Naive thymus-derived CD4-positive, alpha-beta T cell (primary cell): ENCODE measurements around the gene CTNNBIP1. TPM values are rescaled to one million over a fixed set of nuclear protein-coding genes. Genes with fewer than 3 reads are reported as not detected.

ENCODE experiments used
- ATAC-seq: fragments of 150-1000 bp; cut with Tn5 transposase; 2 replicates; pipeline ENCODE4 v1.10.0; 2021; ENCODE audit warnings: mild to moderate bottlenecking, moderate library complexity
- CTCF ChIA-PET: fragments of 350-600 bp; sonication (Branson Sonifier 250); formaldehyde crosslinking; loops from one replicate; lab custom pipeline; 2021; ENCODE audit warnings: antibody characterized with exemption; lab: Charles Lee
- POLR2A ChIA-PET: fragments of 350-600 bp; sonication (Branson Sonifier 250); formaldehyde crosslinking; loops from one replicate; lab custom pipeline; 2021; ENCODE audit warnings: antibody characterized with exemption, inconsistent platforms; lab: Charles Lee
- DNase-seq, 9 donors: peaks; one replicate each; pipeline versions ENCODE4 v3.0.0 to v3.0.0-alpha.2; 2020 to 2022; ENCODE audit warnings: mixed read lengths in 1 of 9
- H3K27ac ChIP-seq: one replicate; pipeline ENCODE4 v1.7.0; 2013; ENCODE audit warnings: mild to moderate bottlenecking, low read depth, low read length, moderate library complexity
- H3K27me3 ChIP-seq, 2 donors: one replicate each; pipeline ENCODE4 v1.7.0; 2013; ENCODE audit warnings: low read length in 2 of 2, mild to moderate bottlenecking in 2 of 2, moderate library complexity in 2 of 2; ENCODE audit not compliant: control insufficient read depth in 2 of 2, insufficient read depth in 2 of 2
- H3K36me3 ChIP-seq, 3 experiments: 1 replicate in 2 of 3; 2 replicates in 1 of 3; pipeline ENCODE4 v1.7.0; 2013; ENCODE audit warnings: low read length in 3 of 3, mild to moderate bottlenecking in 3 of 3, moderate library complexity in 1 of 3; ENCODE audit not compliant: insufficient read depth in 3 of 3, control insufficient read depth in 2 of 3
- H3K4me1 ChIP-seq, 2 donors: one replicate each; pipeline ENCODE4 v1.7.0; 2013; ENCODE audit warnings: low read length in 2 of 2, mild to moderate bottlenecking in 2 of 2, moderate library complexity in 1 of 2; ENCODE audit not compliant: control insufficient read depth in 2 of 2, insufficient read depth in 2 of 2
- H3K4me3 ChIP-seq: 2 replicates; pipeline ENCODE4 v1.7.0; 2013; ENCODE audit warnings: mild to moderate bottlenecking, low read length
- H3K9me3 ChIP-seq, 3 experiments: 1 replicate in 2 of 3; 2 replicates in 1 of 3; pipeline ENCODE4 v1.7.0; 2013; ENCODE audit warnings: low read length in 3 of 3; ENCODE audit not compliant: control insufficient read depth in 2 of 3
- H3K27ac Mint-ChIP-seq, 9 donors: one replicate each; pipeline ENCODE4 v1.8.0; 2020 to 2022; ENCODE audit warnings: mixed read lengths in 9 of 9, mild to moderate bottlenecking in 8 of 9, moderate library complexity in 5 of 9, inconsistent platforms in 2 of 9
- H3K27me3 Mint-ChIP-seq, 5 donors: one replicate each; pipeline ENCODE4 v1.8.0; 2021 to 2022; ENCODE audit warnings: mixed read lengths in 5 of 5, mild to moderate bottlenecking in 1 of 5
- H3K36me3 Mint-ChIP-seq, 5 donors: one replicate each; pipeline ENCODE4 v1.8.0; 2020 to 2022; ENCODE audit warnings: mixed read lengths in 5 of 5, mild to moderate bottlenecking in 3 of 5, inconsistent platforms in 1 of 5
- H3K4me1 Mint-ChIP-seq, 7 donors: one replicate each; pipeline ENCODE4 v1.8.0; 2020 to 2022; ENCODE audit warnings: mixed read lengths in 7 of 7, mild to moderate bottlenecking in 3 of 7, inconsistent platforms in 1 of 7
- H3K4me3 Mint-ChIP-seq, 10 donors: one replicate each; pipeline ENCODE4 v1.8.0; 2020 to 2022; ENCODE audit warnings: mild to moderate bottlenecking in 10 of 10, mixed read lengths in 10 of 10, moderate library complexity in 6 of 10, inconsistent platforms in 2 of 10
- H3K9me3 Mint-ChIP-seq, 11 donors: one replicate each; pipeline ENCODE4 v1.8.0; 2020 to 2022; ENCODE audit warnings: mixed read lengths in 11 of 11, mild to moderate bottlenecking in 4 of 11, inconsistent platforms in 1 of 11, moderate library complexity in 1 of 11
- intact Hi-C, 2 donors: fragments of 100-400 bp; cut with micrococcal nuclease; formaldehyde crosslinking; loops; one replicate each; pipeline ENCODE4 v1.15.1; 2023
- polyA plus RNA-seq, 2 donors: library from polyadenylated mRNA; unstranded; fragments of 300-500 nt; fragmentation: Illumina TruSeq; gene quantifications; one replicate each; pipeline ENCODE4 v1.2.3, GENCODE V29; 2021
- total RNA-seq, 6 experiments: library from RNA in 5 of 6; stranded (reverse) in 5 of 6; gene quantifications; 1 replicate in 5 of 6; 2 replicates in 1 of 6; pipeline ENCODE4 v1.2.3 and lab custom pipeline; 2021 to 2026

The CTNNBIP1 gene
- total and polyA plus RNA-seq, 7 experiments from 2014 or later, result 5.3 to 17.2 (median 7.2) TPM

- Histone ChIP-seq H3K9me3 (no peaks in the 10 kb centered on the region), H3K4me3 (no peak overlapping the region), H3K36me3 (peaks cover 0 to 18% (median 0%) of the 10 kb centered on the region in 3 experiments), H3K4me1 (no peaks in the 10 kb centered on the region), H3K27ac (no peak overlapping the region), H3K27me3 (no peaks in the 10 kb centered on the region)
- peak; percentile 70 to 90 (median 84) for DNase-seq
- intact Hi-C loops, result loop anchor here (1.0 to 2.0 kb wide), 10 partner anchors 43 to 372 kb away; partner anchors contain the start of genes CLSTN1 (in 1 of the 2) and TMEM201 (in 1 of the 2)
- Mint-ChIP-seq H3K9me3 (peaks cover 0 to 2% (median 0%) of the 10 kb centered on the region in 11 donors), H3K36me3 (peaks cover 0 to 10% (median 0%) of the 10 kb centered on the region in 5 donors), H3K4me1 (peaks cover 0 to 7% (median 3%) of the 10 kb centered on the region in 7 donors), H3K4me3 (no peak overlapping the region), H3K27ac (no peak overlapping the region), H3K27me3 (no peaks in the 10 kb centered on the region)
- ChIA-PET CTCF (interaction anchor here (0.6 to 8.9 kb wide), 15 partner anchors 11 to 295 kb away, joined by 3 to 82 read pairs (median 3); no protein-coding TSS in a partner anchor), POLR2A (interaction anchor here (1.4 kb wide), 2 partner anchors 10 to 82 kb away, joined by 3 to 5 read pairs; no protein-coding TSS in a partner anchor)
- peak; percentile 96 for ATAC-seq
These were observed 42.4 kb downstream of the CTNNBIP1 start for GRCh38 chr1:9867408-9868243.

GRCh38 chr1:9866836-9867235, 43.2 kb downstream of the CTNNBIP1 start:
- peaks cover 0 to 2% (median 0%) of the 10 kb centered on the region in 11 donors for H3K9me3 Mint-ChIP-seq
- Histone ChIP-seq H3K27ac (no peak overlapping the region), H3K4me1 (no peaks in the 10 kb centered on the region), H3K4me3 (no peak overlapping the region), H3K36me3 (peaks cover 0 to 18% (median 0%) of the 10 kb centered on the region in 3 experiments), H3K27me3 (no peaks in the 10 kb centered on the region), H3K9me3 (no peaks in the 10 kb centered on the region)
- intact Hi-C loops, result loop anchor here (1.0 to 2.0 kb wide), 9 partner anchors 42 to 372 kb away; partner anchors contain the start of genes CLSTN1 (in 1 of the 2) and TMEM201 (in 1 of the 2)
- H3K27ac Mint-ChIP-seq, result peak overlapping the region in 2 of 9 donors; percentile 61 to 64
- H3K4me1 Mint-ChIP-seq, result peaks cover 0 to 7% (median 3%) of the 10 kb centered on the region in 7 donors
- no peak for ATAC-seq
- DNase-seq, result no peak
- ChIA-PET CTCF (interaction anchor here (0.5 to 8.9 kb wide), 10 partner anchors 18 to 251 kb away, joined by 3 to 72 read pairs (median 4); no protein-coding TSS in a partner anchor), POLR2A (interaction anchor here (0.7 kb wide), 1 partner anchor 151 kb away, joined by 3 read pairs; no protein-coding TSS in a partner anchor)
- no peaks in the 10 kb centered on the region for H3K27me3 Mint-ChIP-seq
- peaks cover 0 to 10% (median 0%) of the 10 kb centered on the region in 5 donors for H3K36me3 Mint-ChIP-seq
- no peak overlapping the region for H3K4me3 Mint-ChIP-seq

- Histone ChIP-seq H3K4me3 (no peak overlapping the region), H3K36me3 (peaks cover 0 to 14% (median 0%) of the 10 kb centered on the region in 3 experiments), H3K27ac (no peak overlapping the region), H3K27me3 (no peaks in the 10 kb centered on the region), H3K9me3 (no peaks in the 10 kb centered on the region), H3K4me1 (no peaks in the 10 kb centered on the region)
- H3K4me3 Mint-ChIP-seq, result no peak overlapping the region
- H3K27ac Mint-ChIP-seq, result no peak overlapping the region
- no peak for DNase-seq
- H3K27me3 Mint-ChIP-seq, result no peaks in the 10 kb centered on the region
- ChIA-PET CTCF (interaction anchor here (0.8 to 8.9 kb wide), 8 partner anchors 12 to 370 kb away, joined by 3 to 72 read pairs (median 5); no protein-coding TSS in a partner anchor), POLR2A (no interaction called here)
- H3K9me3 Mint-ChIP-seq, result peaks cover 0 to 2% (median 0%) of the 10 kb centered on the region in 11 donors
- peaks cover 0 to 10% (median 0%) of the 10 kb centered on the region in 5 donors for H3K36me3 Mint-ChIP-seq
- no peak for ATAC-seq
- H3K4me1 Mint-ChIP-seq, result peaks cover 0 to 7% (median 3%) of the 10 kb centered on the region in 7 donors
- intact Hi-C loops, result loop anchor here in 1 of 2 donors (2.0 kb wide), 1 partner anchor 41 kb away; no protein-coding TSS in a partner anchor
These were observed 44.3 kb downstream of the CTNNBIP1 start for GRCh38 chr1:9865724-9866123.

DNA sequence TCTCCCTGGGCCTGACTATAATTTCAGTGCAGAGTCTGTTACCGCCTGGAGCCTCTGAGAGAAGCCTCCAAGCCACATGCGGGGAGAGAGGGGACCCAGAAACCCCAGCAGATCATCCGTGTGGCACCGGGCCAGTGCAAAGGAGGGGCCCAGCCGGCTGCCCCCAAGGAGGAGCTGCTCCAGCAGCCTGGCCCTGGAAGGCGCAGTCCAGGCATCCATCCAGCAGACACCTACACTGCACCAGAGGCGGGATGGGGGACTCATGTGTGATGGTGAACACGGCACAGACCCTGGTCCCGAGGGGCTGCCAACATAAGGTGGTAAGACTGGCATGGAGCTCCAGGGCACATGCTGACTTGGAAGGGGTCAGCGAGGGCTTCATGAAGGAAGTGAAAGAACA, 46.7 kb downstream of the CTNNBIP1 start:
- H3K27me3 Mint-ChIP-seq, result no peaks in the 10 kb centered on the region
- Histone ChIP-seq H3K9me3 (no peaks in the 10 kb centered on the region), H3K4me1 (no peaks in the 10 kb centered on the region), H3K27ac (no peak overlapping the region), H3K36me3 (no peaks in the 10 kb centered on the region), H3K4me3 (no peak overlapping the region), H3K27me3 (no peaks in the 10 kb centered on the region)
- H3K4me1 Mint-ChIP-seq, result peaks cover 0 to 18% (median 3%) of the 10 kb centered on the region in 7 donors
- H3K27ac Mint-ChIP-seq, result no peak overlapping the region
- H3K9me3 Mint-ChIP-seq, result peaks cover 0 to 2% (median 0%) of the 10 kb centered on the region in 11 donors
- DNase-seq (no peak), ATAC-seq (no peak)
- ChIA-PET POLR2A (no interaction called here), CTCF (interaction anchor here (0.6 to 8.9 kb wide), 5 partner anchors 57 to 368 kb away, joined by 3 to 72 read pairs (median 4); no protein-coding TSS in a partner anchor)
- peaks cover 2 to 3% (median 2%) of the 10 kb centered on the region in 5 donors for H3K36me3 Mint-ChIP-seq
- intact Hi-C loops, result no loop called here
- no peak overlapping the region for H3K4me3 Mint-ChIP-seq

- DNase-seq (no peak), ATAC-seq (no peak)
- Mint-ChIP-seq H3K9me3 (no peaks in the 10 kb centered on the region), H3K4me3 (no peak overlapping the region), H3K27ac (no peak overlapping the region), H3K4me1 (peaks cover 0 to 16% (median 0%) of the 10 kb centered on the region in 7 donors), H3K27me3 (no peaks in the 10 kb centered on the region), H3K36me3 (peaks cover 4 to 10% (median 6%) of the 10 kb centered on the region in 5 donors)
- H3K27ac ChIP-seq, result no peak overlapping the region
- no peaks in the 10 kb centered on the region for H3K4me1 ChIP-seq
- no peaks in the 10 kb centered on the region for H3K36me3 ChIP-seq
- intact Hi-C loops, result no loop called here
- POLR2A ChIA-PET, result interaction anchor here (0.6 kb wide), 1 partner anchor 219 kb away, joined by 4 read pairs; no protein-coding TSS in a partner anchor
- no peaks in the 10 kb centered on the region for H3K27me3 ChIP-seq
- CTCF ChIA-PET, result interaction anchor here (1.0 to 8.9 kb wide), 3 partner anchors 75 to 235 kb away, joined by 3 to 72 read pairs (median 8); no protein-coding TSS in a partner anchor
- H3K4me3 ChIP-seq, result no peak overlapping the region
- H3K9me3 ChIP-seq, result no peaks in the 10 kb centered on the region
These were observed 48.7 kb downstream of the CTNNBIP1 start for GRCh38 chr1:9861360-9861759.

DNA sequence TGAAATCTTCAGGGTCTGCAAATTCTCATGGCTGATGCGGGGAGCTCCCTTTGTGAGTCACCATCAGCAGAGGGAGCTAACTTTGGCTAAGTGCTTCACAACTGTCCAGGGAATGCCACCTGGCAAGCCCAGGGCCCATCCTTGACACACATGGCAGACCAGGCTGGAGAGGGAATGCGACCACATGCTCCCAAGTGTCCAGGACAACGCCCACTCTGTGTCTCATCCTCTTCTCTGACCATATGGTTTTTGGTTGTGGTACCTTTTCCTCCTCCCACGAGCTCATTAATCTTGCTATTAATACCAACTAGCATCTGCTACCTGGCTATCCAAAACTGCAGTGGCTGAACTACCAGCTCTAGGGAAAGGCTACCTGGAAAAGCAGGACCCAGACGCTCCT, 49.2 kb downstream of the CTNNBIP1 start:
- Mint-ChIP-seq H3K9me3 (no peaks in the 10 kb centered on the region), H3K4me3 (no peak overlapping the region), H3K36me3 (peaks cover 4 to 10% (median 6%) of the 10 kb centered on the region in 5 donors), H3K4me1 (peaks cover 0 to 16% (median 0%) of the 10 kb centered on the region in 7 donors), H3K27me3 (no peaks in the 10 kb centered on the region), H3K27ac (no peak overlapping the region)
- POLR2A ChIA-PET, result no interaction called here
- no peaks in the 10 kb centered on the region for H3K27me3 ChIP-seq
- intact Hi-C loops, result no loop called here
- no peak for DNase-seq
- CTCF ChIA-PET, result interaction anchor here (0.7 to 8.9 kb wide), 3 partner anchors 75 to 234 kb away, joined by 3 to 72 read pairs (median 8); no protein-coding TSS in a partner anchor
- H3K9me3 ChIP-seq, result no peaks in the 10 kb centered on the region
- H3K36me3 ChIP-seq, result no peaks in the 10 kb centered on the region
- no peak for ATAC-seq
- no peaks in the 10 kb centered on the region for H3K4me1 ChIP-seq
- no peak overlapping the region for H3K4me3 ChIP-seq
- H3K27ac ChIP-seq, result no peak overlapping the region
